Measurements from ENCODE around the gene TLE4. TPM values are rescaled to one million over a fixed set of nuclear protein-coding genes. Genes with fewer than 3 reads are reported as not detected.

The TLE4 gene
- total RNA-seq, 1 donor from 2014 or later: 17.2 TPM

GRCh38 chr9:79765466-79765865 lies 193.7 kb downstream of the TLE4 start:
- no peaks in the 10 kb centered on the region for H3K36me3 ChIP-seq (ENCODE audit: control insufficient read depth, insufficient read depth, low read length)
- no peaks in the 10 kb centered on the region for H3K27me3 ChIP-seq (ENCODE audit: control insufficient read depth, insufficient read depth, low read length)
- no peak for TF ChIP-seq CTCF (IDR thresholded peaks at IDR 0.05; ENCODE audit: insufficient read depth, low read length, poor library complexity, severe bottlenecking)
- H3K4me3 ChIP-seq (ENCODE audit: low read depth, low read length): no peak overlapping the region
- no peak for DNase-seq (ENCODE audit: low read depth)

- DNase-seq (ENCODE audit: low read depth): no peak
- H3K36me3 ChIP-seq (ENCODE audit: control insufficient read depth, insufficient read depth, low read length): no peaks in the 10 kb centered on the region
- TF ChIP-seq CTCF (IDR thresholded peaks at IDR 0.05; ENCODE audit: insufficient read depth, low read length, poor library complexity, severe bottlenecking): no peak
- H3K4me3 ChIP-seq (ENCODE audit: low read depth, low read length): no peak overlapping the region
- H3K27me3 ChIP-seq (ENCODE audit: control insufficient read depth, insufficient read depth, low read length): no peaks in the 10 kb centered on the region
Measured at GRCh38 chr9:79766091-79766490, 194.3 kb downstream of the TLE4 start.

- TF ChIP-seq CTCF (IDR thresholded peaks at IDR 0.05; ENCODE audit: insufficient read depth, low read length, poor library complexity, severe bottlenecking): no peak
- Histone ChIP-seq H3K4me3 (ENCODE audit: low read depth, low read length) (no peak overlapping the region), H3K36me3 (ENCODE audit: control insufficient read depth, insufficient read depth, low read length) (no peaks in the 10 kb centered on the region), H3K27me3 (ENCODE audit: control insufficient read depth, insufficient read depth, low read length) (no peaks in the 10 kb centered on the region)
- DNase-seq (ENCODE audit: low read depth): no peak
Measured at GRCh38 chr9:79768194-79768593, 196.4 kb downstream of the TLE4 start.

GRCh38 chr9:79769476-79770275 lies 197.9 kb downstream of the TLE4 start:
- Histone ChIP-seq H3K4me3 (ENCODE audit: low read depth, low read length) (no peak overlapping the region), H3K36me3 (ENCODE audit: control insufficient read depth, insufficient read depth, low read length) (no peaks in the 10 kb centered on the region), H3K27me3 (ENCODE audit: control insufficient read depth, insufficient read depth, low read length) (no peaks in the 10 kb centered on the region)
- DNase-seq (ENCODE audit: low read depth): no peak
- no peak for TF ChIP-seq CTCF (IDR thresholded peaks at IDR 0.05; ENCODE audit: insufficient read depth, low read length, poor library complexity, severe bottlenecking)

- no peak for TF ChIP-seq CTCF (IDR thresholded peaks at IDR 0.05; ENCODE audit: insufficient read depth, low read length, poor library complexity, severe bottlenecking)
- Histone ChIP-seq H3K36me3 (ENCODE audit: control insufficient read depth, insufficient read depth, low read length) (no peaks in the 10 kb centered on the region), H3K27me3 (ENCODE audit: control insufficient read depth, insufficient read depth, low read length) (no peaks in the 10 kb centered on the region), H3K4me3 (ENCODE audit: low read depth, low read length) (no peak overlapping the region)
- no peak for DNase-seq (ENCODE audit: low read depth)
Measured at GRCh38 chr9:79774356-79774755, 202.6 kb downstream of the TLE4 start.
